H1 (cell line): ENCODE measurements around the gene MYRF. TPM values are rescaled to one million over a fixed set of nuclear protein-coding genes. Genes with fewer than 3 reads are reported as not detected.

Experiments used
- CTCF ChIA-PET: fragments of 300-600 bp; sonication (Branson Sonifier 250); formaldehyde crosslinking; loops from one replicate; lab custom pipeline; 2021; ENCODE audit not compliant: partially characterized antibody; lab: Charles Lee
- POLR2A ChIA-PET: fragments of 300-600 bp; sonication (Branson Sonifier 250); formaldehyde crosslinking; loops from one replicate; lab custom pipeline; 2021; ENCODE audit warnings: inconsistent platforms; ENCODE audit not compliant: partially characterized antibody; lab: Charles Lee
- DNase-seq, 2 experiments: peaks; one replicate each; pipeline versions ENCODE4 v3.0.0 to v3.0.0-alpha.2; 2010 to 2022; ENCODE audit warnings: low spot score in 2 of 2, low read depth in 1 of 2, mixed read lengths in 1 of 2
- FAIRE-seq: peaks from 2 replicates; lab custom pipeline; 2011; peaks lifted over from hg19 to GRCh38; lab: Jason Lieb, UNC
- H2AFZ ChIP-seq: 2 replicates; pipeline ENCODE4 v1.8.1; 2012; ENCODE audit warnings: low read length, inconsistent platforms
- H2AK5ac ChIP-seq: 2 replicates; pipeline ENCODE4 v1.6.1; 2013; ENCODE audit warnings: low read depth, low read length
- H2BK120ac ChIP-seq: replicated peaks from 2 replicates; pipeline ENCODE3; 2013; ENCODE audit warnings: low read depth, low read length, inconsistent platforms
- H2BK12ac ChIP-seq: 2 replicates; pipeline ENCODE4 v1.6.1; 2013; ENCODE audit warnings: low read depth, low read length
- H2BK15ac ChIP-seq: 2 replicates; pipeline ENCODE4 v1.6.1; 2013; ENCODE audit warnings: low read length
- H2BK20ac ChIP-seq: 2 replicates; pipeline ENCODE4 v1.6.1; 2013; ENCODE audit warnings: low read length
- H2BK5ac ChIP-seq: 2 replicates; pipeline ENCODE4 v1.6.1; 2013; ENCODE audit warnings: low read depth, low read length
- H3K14ac ChIP-seq: 2 replicates; pipeline ENCODE4 v1.6.1; 2013; ENCODE audit warnings: inconsistent platforms; ENCODE audit not compliant: insufficient read length
- H3K18ac ChIP-seq: 2 replicates; pipeline ENCODE4 v1.6.1; 2013; ENCODE audit warnings: low read length; ENCODE audit errors: extremely low read depth
- H3K23ac ChIP-seq: 2 replicates; pipeline ENCODE4 v1.6.1; 2013; ENCODE audit warnings: inconsistent platforms; ENCODE audit not compliant: insufficient read length
- H3K23me2 ChIP-seq: 2 replicates; pipeline ENCODE4 v1.6.1; 2013; ENCODE audit warnings: low read depth, low read length
- H3K27ac ChIP-seq: 2 replicates; pipeline ENCODE4 v1.6.1; 2011; ENCODE audit warnings: low read depth, low read length, inconsistent platforms
- H3K27me3 ChIP-seq, 4 experiments: replicated peaks in 1 of 4; 1 replicate in 1 of 4; 2 replicates in 3 of 4; pipeline versions ENCODE4 v1.6.1 to v1.8.1; 2011 to 2013; ENCODE audit warnings: low read length in 3 of 4, mild to moderate bottlenecking in 3 of 4, inconsistent platforms in 2 of 4, mixed read lengths in 2 of 4, moderate library complexity in 1 of 4; ENCODE audit not compliant: control insufficient read depth in 3 of 4, insufficient read depth in 3 of 4; ENCODE audit errors: extremely low read depth in 1 of 4
- H3K36me3 ChIP-seq, 4 experiments: 2 replicates each; pipeline versions ENCODE4 v1.6.1 to v1.8.1; 2011 to 2013; ENCODE audit warnings: mild to moderate bottlenecking in 4 of 4, low read length in 3 of 4, moderate library complexity in 2 of 4, control low read depth in 1 of 4, inconsistent platforms in 1 of 4; ENCODE audit not compliant: insufficient read depth in 4 of 4, control insufficient read depth in 2 of 4
- H3K4ac ChIP-seq: replicated peaks from 2 replicates; pipeline ENCODE3; 2013; ENCODE audit warnings: low read length, low read depth, mixed read lengths, inconsistent platforms; ENCODE audit not compliant: insufficient read length
- H3K4me1 ChIP-seq, 4 experiments: replicated peaks in 1 of 4; 1 replicate in 1 of 4; 2 replicates in 3 of 4; pipeline versions ENCODE4 v1.6.1 to v1.8.1; 2011 to 2013; ENCODE audit warnings: low read length in 3 of 4, inconsistent platforms in 2 of 4, mixed read lengths in 1 of 4; ENCODE audit not compliant: insufficient read depth in 4 of 4, control insufficient read depth in 3 of 4
- H3K4me2 ChIP-seq, 2 experiments: 2 replicates each; pipeline versions ENCODE4 v1.6.1 to v1.8.1; 2011 to 2013; ENCODE audit warnings: low read depth in 2 of 2, low read length in 2 of 2, control low read depth in 1 of 2, inconsistent platforms in 1 of 2, mild to moderate bottlenecking in 1 of 2; ENCODE audit not compliant: insufficient read depth in 1 of 2
- H3K4me3 ChIP-seq, 4 experiments: fragments of 200-600, 300-600 bp in 1 of 4; sonication (generic), shearing (Covaris generic), sonication (Bioruptor Twin) in 1 of 4; 2 replicates each; pipeline versions ENCODE4 v1.5.1 to v1.8.1; 2011 to 2016; ENCODE audit warnings: low read length in 4 of 4, low read depth in 3 of 4, control low read depth in 2 of 4, inconsistent platforms in 2 of 4, mild to moderate bottlenecking in 2 of 4, mixed read lengths in 1 of 4, moderate library complexity in 1 of 4; ENCODE audit not compliant: insufficient read depth in 2 of 4; ENCODE audit errors: extremely low read depth in 1 of 4
- H3K56ac ChIP-seq: replicated peaks from 2 replicates; pipeline ENCODE3; 2013; ENCODE audit warnings: low read depth, mild to moderate bottlenecking, mixed read lengths, low read length, inconsistent platforms; ENCODE audit not compliant: insufficient read length
- H3K79me1 ChIP-seq: 2 replicates; pipeline ENCODE4 v1.6.1; 2013; ENCODE audit warnings: low read depth, low read length, control low read depth
- H3K79me2 ChIP-seq, 2 experiments: 2 replicates each; pipeline versions ENCODE4 v1.6.1 to v1.8.1; 2012 to 2013; ENCODE audit warnings: low read length in 2 of 2, mild to moderate bottlenecking in 2 of 2, inconsistent platforms in 1 of 2; ENCODE audit not compliant: insufficient read depth in 2 of 2, control insufficient read depth in 1 of 2
- H3K9ac ChIP-seq, 4 experiments: replicated peaks in 1 of 4; 1 replicate in 1 of 4; 2 replicates in 3 of 4; pipeline versions ENCODE4 v1.6.1 to v1.8.1; 2011 to 2013; ENCODE audit warnings: low read depth in 3 of 4, low read length in 3 of 4, control low read depth in 2 of 4, mild to moderate bottlenecking in 2 of 4, moderate library complexity in 2 of 4, inconsistent platforms in 1 of 4; ENCODE audit errors: extremely low read depth in 1 of 4
- H3K9me3 ChIP-seq, 2 experiments: 2 replicates each; pipeline versions ENCODE4 v1.6.1 to v1.8.1; 2012 to 2013; ENCODE audit warnings: mild to moderate bottlenecking in 2 of 2, moderate library complexity in 2 of 2, control low read depth in 1 of 2, inconsistent platforms in 1 of 2, low read depth in 1 of 2, low read length in 1 of 2, mixed read lengths in 1 of 2; ENCODE audit not compliant: insufficient read depth in 2 of 2
- H4K20me1 ChIP-seq, 2 experiments: replicated peaks in 1 of 2; 2 replicates each; pipeline versions ENCODE3 to v1.8.1; 2011 to 2013; ENCODE audit warnings: inconsistent platforms in 2 of 2, low read length in 2 of 2, mild to moderate bottlenecking in 1 of 2; ENCODE audit not compliant: insufficient read depth in 2 of 2, control insufficient read depth in 1 of 2
- H4K5ac ChIP-seq: 2 replicates; pipeline ENCODE4 v1.6.1; 2013; ENCODE audit warnings: low read length, low read depth, mixed read lengths, inconsistent platforms; ENCODE audit not compliant: insufficient read length
- H4K8ac ChIP-seq: 2 replicates; pipeline ENCODE4 v1.8.0; 2013; ENCODE audit warnings: mild to moderate bottlenecking, moderate library complexity, low read length, inconsistent platforms; ENCODE audit not compliant: insufficient read depth; ENCODE audit errors: extremely low read depth
- H4K91ac ChIP-seq: replicated peaks from 2 replicates; pipeline ENCODE3; 2013; ENCODE audit warnings: low read length, mixed read lengths, inconsistent platforms; ENCODE audit not compliant: insufficient read length
- CTCF ChIP-seq, 3 experiments: IDR thresholded peaks; 1 replicate in 2 of 3; 2 replicates in 1 of 3; pipeline versions ENCODE4 v1.5.1 to v1.6.1; 2011; ENCODE audit warnings: low read length in 3 of 3, mild to moderate bottlenecking in 3 of 3, inconsistent platforms in 2 of 3, low read depth in 1 of 3, moderate library complexity in 1 of 3; ENCODE audit not compliant: insufficient read depth in 1 of 3; ENCODE audit errors: control extremely low read depth in 1 of 3
- RAD21 ChIP-seq, 2 experiments: IDR thresholded peaks in 1 of 2; conservative IDR thresholded peaks in 1 of 2; 2 replicates each; pipeline ENCODE4 v1.6.1; 2011; ENCODE audit warnings: low read depth in 2 of 2, low read length in 2 of 2, improper control_type of control experiment in 1 of 2, inconsistent platforms in 1 of 2, mild to moderate bottlenecking in 1 of 2, moderate library complexity in 1 of 2
- TAF7 ChIP-seq: optimal IDR thresholded peaks from 2 replicates; pipeline ENCODE3; 2011; ENCODE audit warnings: low read depth, mild to moderate bottlenecking, inconsistent platforms, low read length, moderate library complexity, borderline replicate concordance
- WGBS, 2 experiments: shearing (Covaris generic) in 1 of 2; methylation state at CpG; one replicate each; pipeline versions ENCODE4 v1.1.6 to v1.1.7; 2013 to 2015; ENCODE audit warnings: low lambda C conversion rate in 2 of 2, mixed read lengths in 2 of 2, inconsistent platforms in 1 of 2, low coverage in 1 of 2, missing lambda C conversion rate in 1 of 2; ENCODE audit not compliant: insufficient replicate concordance in 2 of 2, insufficient coverage in 1 of 2, insufficient read length in 1 of 2; ENCODE audit errors: extremely low coverage in 1 of 2, missing lambda C conversion rate in 1 of 2; 5-methylcytosine and 5-hydroxymethylcytosine counted together
- polyA plus RNA-seq, 7 experiments: library from polyadenylated mRNA; depleted of rRNA in 3 of 7; stranded (reverse) in 5 of 7; unstranded in 2 of 7; fragments of >200 nt in 5 of 7; fragments of 200-250 nt in 2 of 7; gene quantifications; 1 replicate in 5 of 7; 2 replicates in 1 of 7; 4 replicates in 1 of 7; pipeline versions ENCODE4 v1.2.1 to v1.2.3, GENCODE V29; 2011 to 2013; ENCODE audit warnings: missing spikeins in 2 of 7, mixed read lengths in 2 of 7
- total RNA-seq: library from RNA; stranded (reverse); fragmentation: NEBNext Ultra II Directional; extraction: Animal tissue kit (Norgen Biotek cat#: 25700); gene quantifications from 2 replicates; pipeline ENCODE4 v1.2.1, GENCODE V29; 2021

Gene MYRF
- total and polyA plus RNA-seq, 2 of the 8 experiments (the other 6 are each of a cell fraction or from before 2014, with no cell fraction given), result 6.0 to 6.1 TPM

GRCh38 chr11:61728066-61728939 lies 24.1 kb upstream of the MYRF start:
- no peak overlapping the region for H3K27ac ChIP-seq
- H3K4me3 ChIP-seq, result no peak overlapping the region
- no peak overlapping the region for H4K91ac ChIP-seq
- H3K79me1 ChIP-seq, result no peaks in the 10 kb centered on the region
- peaks cover 0 to 3% (median 0%) of the 10 kb centered on the region in 4 experiments; a peak in 2 of 8 replicates for H3K36me3 ChIP-seq
- H2AK5ac ChIP-seq, result no peak overlapping the region
- H3K4me2 ChIP-seq, result no peak overlapping the region
- DNase-seq, result no peak
- H4K20me1 ChIP-seq, result peaks cover 0 to 7% of the 10 kb centered on the region in 2 experiments
- H3K79me2 ChIP-seq, result no peaks in the 10 kb centered on the region
- no peak overlapping the region for H4K5ac ChIP-seq
- no peak overlapping the region; the same call in 1 of the 2 replicates for H4K8ac ChIP-seq
- CTCF ChIA-PET, result interaction anchor here (0.8 to 2.9 kb wide), 17 partner anchors 9 to 89 kb away, joined by 3 to 10 read pairs (median 4); no protein-coding TSS in a partner anchor
- TF ChIP-seq RAD21 (IDR thresholded peaks at IDR 0.05 in 1 of 2, conservative IDR thresholded peaks at IDR 0.05 in 1 of 2; ENCODE audit: low read depth in 2 of 2, low read length in 2 of 2) (peak; percentile 24 to 43; a peak in 3 of 4 replicates), TAF7 (no peak), CTCF (IDR thresholded peaks at IDR 0.05; ENCODE audit: control extremely low read depth in 1 of 3, insufficient read depth in 1 of 3, low read depth in 1 of 3, low read length in 3 of 3) (peak; percentile 27 to 34 (median 28); a peak in 3 of 4 replicates)
- no peak overlapping the region for H2BK120ac ChIP-seq
- H3K23me2 ChIP-seq, result no peaks in the 10 kb centered on the region
- no peak overlapping the region for H2AFZ ChIP-seq
- H3K9ac ChIP-seq, result no peak overlapping the region
- POLR2A ChIA-PET, result interaction anchor here (1.2 kb wide), 1 partner anchor 9 kb away, joined by 3 read pairs; no protein-coding TSS in a partner anchor
- no peak overlapping the region for H3K18ac ChIP-seq
- no peak for FAIRE-seq
- no peak overlapping the region for H3K4ac ChIP-seq
- no peak overlapping the region for H2BK15ac ChIP-seq
- WGBS, 2 experiments, result 93% methylated on average over 33 of the region's 33 CpGs; no CpG with 5 or more reads in 1 of the 2 experiments
- H3K27me3 ChIP-seq, result no peaks in the 10 kb centered on the region
- no peaks in the 10 kb centered on the region for H3K4me1 ChIP-seq
- H3K23ac ChIP-seq, result no peak overlapping the region
- H3K9me3 ChIP-seq, result no peaks in the 10 kb centered on the region
- H2BK20ac ChIP-seq, result no peak overlapping the region
- H2BK5ac ChIP-seq, result no peak overlapping the region
- no peak overlapping the region for H3K14ac ChIP-seq
- H3K56ac ChIP-seq, result no peak overlapping the region
- H2BK12ac ChIP-seq, result no peak overlapping the region
